Measurements from ENCODE around the gene FANCI. TPM values are rescaled to one million over a fixed set of nuclear protein-coding genes. Genes with fewer than 3 reads are reported as not detected.
"Not testable (repeated sequence)": the region's sequence is repeated elsewhere in the genome, so short reads cannot be mapped to it uniquely, and the experiment has no call there.

FANCI gene
- polyA plus RNA-seq, 1 experiment, result 13.2 TPM

- ChIA-PET CTCF (interaction anchor here (0.6 to 4.6 kb wide), 3 partner anchors 35 to 70 kb away, joined by 3 to 53 read pairs (median 6); no protein-coding TSS in a partner anchor), POLR2A (no interaction called here)
- TF ChIP-seq CTCF (IDR thresholded peaks at IDR 0.05; ENCODE audit: low read depth, low read length), result no peak
- no peak for DNase-seq (ENCODE audit: low read depth, low spot score)
- no peak overlapping the region for H3K4me3 ChIP-seq (ENCODE audit: low read depth, low read length)
- no peaks in the 10 kb centered on the region for H3K27me3 ChIP-seq (ENCODE audit: control insufficient read depth, insufficient read depth, low read length)
- H3K27ac ChIP-seq (ENCODE audit: low read depth, low read length), result no peak overlapping the region
- no peaks in the 10 kb centered on the region for H3K9me3 ChIP-seq (ENCODE audit: control insufficient read depth, insufficient read depth, low read length)
These were observed 3.7 kb downstream of the FANCI start for GRCh38 chr15:89247446-89247845.

GRCh38 chr15:89248584-89248983, 4.8 kb downstream of the FANCI start:
- CTCF ChIA-PET, result interaction anchor here (1.4 kb wide), 1 partner anchor 42 kb away, joined by 7 read pairs; no protein-coding TSS in a partner anchor
- no peak for TF ChIP-seq CTCF (IDR thresholded peaks at IDR 0.05; ENCODE audit: low read depth, low read length)

GRCh38 chr15:89250142-89250541, 6.4 kb downstream of the FANCI start:
- H3K27ac ChIP-seq (ENCODE audit: low read depth, low read length); POLR2A ChIA-PET; CTCF ChIA-PET; H3K27me3 ChIP-seq (ENCODE audit: control insufficient read depth, insufficient read depth, low read length); DNase-seq (ENCODE audit: low read depth, low spot score); H3K4me3 ChIP-seq (ENCODE audit: low read depth, low read length); H3K9me3 ChIP-seq (ENCODE audit: control insufficient read depth, insufficient read depth, low read length): not testable (repeated sequence)

More at GRCh38 chr15:89248584-89248983, 4.8 kb downstream of the FANCI start:
- H3K27ac ChIP-seq (ENCODE audit: low read depth, low read length), result no peak overlapping the region
- no peaks in the 10 kb centered on the region for H3K9me3 ChIP-seq (ENCODE audit: control insufficient read depth, insufficient read depth, low read length)
- no peaks in the 10 kb centered on the region for H3K27me3 ChIP-seq (ENCODE audit: control insufficient read depth, insufficient read depth, low read length)
- no peak overlapping the region for H3K4me3 ChIP-seq (ENCODE audit: low read depth, low read length)
- no peak for DNase-seq (ENCODE audit: low read depth, low spot score)
- POLR2A ChIA-PET, result no interaction called here

- not testable (repeated sequence) for H3K9me3 ChIP-seq (ENCODE audit: control insufficient read depth, insufficient read depth, low read length); H3K27ac ChIP-seq (ENCODE audit: low read depth, low read length); DNase-seq (ENCODE audit: low read depth, low spot score); H3K27me3 ChIP-seq (ENCODE audit: control insufficient read depth, insufficient read depth, low read length); H3K4me3 ChIP-seq (ENCODE audit: low read depth, low read length)
- ChIA-PET CTCF (interaction anchor here (0.5 to 1.9 kb wide), 5 partner anchors 19 to 219 kb away, joined by 3 to 5 read pairs (median 3); partner anchors contain the start of gene FANCI), POLR2A (interaction anchor here (0.7 kb wide), 1 partner anchor 58 kb away, joined by 9 read pairs; the partner anchor contains the start of gene POLG)
These were observed 33.5 kb downstream of the FANCI start for GRCh38 chr15:89277281-89277680.

GRCh38 chr15:89278307-89278706, 34.5 kb downstream of the FANCI start:
- no peak for TF ChIP-seq CTCF (IDR thresholded peaks at IDR 0.05; ENCODE audit: low read depth, low read length)
- Histone ChIP-seq H3K27me3 (ENCODE audit: control insufficient read depth, insufficient read depth, low read length) (no peaks in the 10 kb centered on the region), H3K27ac (ENCODE audit: low read depth, low read length) (no peak overlapping the region), H3K9me3 (ENCODE audit: control insufficient read depth, insufficient read depth, low read length) (no peaks in the 10 kb centered on the region), H3K4me3 (ENCODE audit: low read depth, low read length) (no peak overlapping the region)
- ChIA-PET CTCF (interaction anchor here (1.1 kb wide), 1 partner anchor 71 kb away, joined by 5 read pairs; no protein-coding TSS in a partner anchor), POLR2A (no interaction called here)
- DNase-seq (ENCODE audit: low read depth, low spot score), result no peak

GRCh38 chr15:89282631-89283030, 38.9 kb downstream of the FANCI start:
- ChIA-PET POLR2A (no interaction called here), CTCF (interaction anchor here (0.6 kb wide), 1 partner anchor 36 kb away, joined by 3 read pairs; no protein-coding TSS in a partner anchor)
- TF ChIP-seq CTCF (IDR thresholded peaks at IDR 0.05; ENCODE audit: low read depth, low read length), result no peak
- Histone ChIP-seq H3K4me3 (ENCODE audit: low read depth, low read length) (no peak overlapping the region), H3K27me3 (ENCODE audit: control insufficient read depth, insufficient read depth, low read length) (no peaks in the 10 kb centered on the region), H3K27ac (ENCODE audit: low read depth, low read length) (no peak overlapping the region), H3K9me3 (ENCODE audit: control insufficient read depth, insufficient read depth, low read length) (no peaks in the 10 kb centered on the region)
- DNase-seq (ENCODE audit: low read depth, low spot score), result no peak
